ENCODE measurements around the gene MORN5. TPM values are rescaled to one million over a fixed set of nuclear protein-coding genes. Genes with fewer than 3 reads are reported as not detected.
A peak's percentile ranks its signal among the peaks of the same experiment; 100 is the strongest.

The MORN5 gene
- total RNA-seq, 1 donor from 2014 or later, result not detected

DNA sequence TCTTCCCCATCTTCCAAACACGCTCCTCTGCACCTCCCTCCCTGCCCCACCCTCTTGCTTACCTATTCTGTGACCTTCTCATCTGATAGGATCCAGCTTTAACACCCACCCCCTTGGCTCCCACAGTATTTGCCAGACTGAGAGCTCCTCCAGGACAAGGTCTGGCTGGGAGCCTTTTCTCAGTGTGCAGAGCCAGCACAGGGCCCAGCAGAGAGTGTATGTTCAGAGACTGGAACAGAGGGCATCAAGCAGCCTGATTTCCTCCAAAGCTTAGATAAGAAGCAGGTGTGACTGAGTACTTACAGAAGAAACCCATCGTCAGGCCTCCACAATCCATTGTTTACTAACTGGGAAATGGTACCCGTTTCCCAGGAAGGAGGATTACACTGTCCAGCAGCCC, 42.4 kb downstream of the MORN5 start:
- no peak for DNase-seq (ENCODE audit: extremely low spot score, unreplicated experiment)
- Mint-ChIP-seq H3K27me3 (ENCODE audit: unreplicated experiment) (peaks cover 15% of the 10 kb centered on the region), H3K4me3 (ENCODE audit: unreplicated experiment) (no peak overlapping the region), H3K4me1 (ENCODE audit: unreplicated experiment) (peaks cover 25% of the 10 kb centered on the region), H3K36me3 (ENCODE audit: unreplicated experiment) (no peaks in the 10 kb centered on the region), H3K9me3 (ENCODE audit: unreplicated experiment) (no peaks in the 10 kb centered on the region), H3K27ac (ENCODE audit: unreplicated experiment) (no peak overlapping the region)
- TF ChIP-seq, protein P1, sequence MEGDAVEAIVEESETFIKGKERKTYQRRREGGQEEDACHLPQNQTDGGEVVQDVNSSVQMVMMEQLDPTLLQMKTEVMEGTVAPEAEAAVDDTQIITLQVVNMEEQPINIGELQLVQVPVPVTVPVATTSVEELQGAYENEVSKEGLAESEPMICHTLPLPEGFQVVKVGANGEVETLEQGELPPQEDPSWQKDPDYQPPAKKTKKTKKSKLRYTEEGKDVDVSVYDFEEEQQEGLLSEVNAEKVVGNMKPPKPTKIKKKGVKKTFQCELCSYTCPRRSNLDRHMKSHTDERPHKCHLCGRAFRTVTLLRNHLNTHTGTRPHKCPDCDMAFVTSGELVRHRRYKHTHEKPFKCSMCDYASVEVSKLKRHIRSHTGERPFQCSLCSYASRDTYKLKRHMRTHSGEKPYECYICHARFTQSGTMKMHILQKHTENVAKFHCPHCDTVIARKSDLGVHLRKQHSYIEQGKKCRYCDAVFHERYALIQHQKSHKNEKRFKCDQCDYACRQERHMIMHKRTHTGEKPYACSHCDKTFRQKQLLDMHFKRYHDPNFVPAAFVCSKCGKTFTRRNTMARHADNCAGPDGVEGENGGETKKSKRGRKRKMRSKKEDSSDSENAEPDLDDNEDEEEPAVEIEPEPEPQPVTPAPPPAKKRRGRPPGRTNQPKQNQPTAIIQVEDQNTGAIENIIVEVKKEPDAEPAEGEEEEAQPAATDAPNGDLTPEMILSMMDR (IDR thresholded peaks at IDR 0.05), result no peak

DNA sequence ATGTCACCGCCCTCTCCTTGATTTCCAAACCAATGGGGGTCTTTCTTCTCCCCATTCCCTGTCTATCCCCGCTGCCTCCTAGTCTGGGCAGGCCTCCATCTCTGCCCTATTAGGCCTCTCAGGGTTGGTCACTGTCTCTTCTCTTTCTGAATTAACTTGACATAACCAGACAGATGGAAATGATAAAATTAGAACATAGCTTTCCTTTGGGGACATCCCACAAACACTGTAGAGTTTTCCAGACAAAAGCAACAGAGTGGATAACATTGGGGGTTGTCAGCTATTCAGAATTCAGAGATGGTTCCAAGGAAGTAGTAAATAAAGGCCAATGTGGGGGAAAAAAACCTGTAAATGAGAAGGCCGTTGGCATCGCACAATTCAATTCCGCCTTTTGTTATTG, 44.3 kb downstream of the MORN5 start:
- H3K4me3 Mint-ChIP-seq (ENCODE audit: unreplicated experiment), result no peak overlapping the region
- no peaks in the 10 kb centered on the region for H3K36me3 Mint-ChIP-seq (ENCODE audit: unreplicated experiment)
- H3K27ac Mint-ChIP-seq (ENCODE audit: unreplicated experiment), result no peak overlapping the region

DNA sequence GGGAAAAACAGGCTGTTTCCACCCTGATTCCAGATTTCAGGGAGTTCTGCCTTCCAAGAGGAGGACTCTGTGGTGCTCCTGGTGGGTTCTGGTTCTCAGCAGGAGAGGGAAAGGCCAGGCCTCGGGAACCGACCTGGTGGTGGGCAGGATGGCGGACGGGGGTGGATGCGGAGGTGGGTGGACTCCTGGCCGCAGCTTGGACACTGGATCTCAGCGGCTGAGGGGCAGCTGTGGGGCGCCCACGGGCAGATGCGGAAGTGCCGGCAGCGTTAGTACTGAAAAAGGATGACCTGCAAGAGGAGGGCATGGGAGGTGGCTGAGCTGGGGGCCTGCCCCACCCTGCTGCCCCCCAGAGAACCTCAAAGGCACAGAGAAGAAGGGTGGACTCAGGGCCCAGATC, 44.8 kb downstream of the MORN5 start:
- no peak overlapping the region for H3K4me3 Mint-ChIP-seq (ENCODE audit: unreplicated experiment)
- H3K27ac Mint-ChIP-seq (ENCODE audit: unreplicated experiment), result no peak overlapping the region
- peaks cover 28% of the 10 kb centered on the region for H3K4me1 Mint-ChIP-seq (ENCODE audit: unreplicated experiment)
- DNase-seq (ENCODE audit: extremely low spot score, unreplicated experiment), result no peak
- peaks cover 9% of the 10 kb centered on the region for H3K27me3 Mint-ChIP-seq (ENCODE audit: unreplicated experiment)
- H3K9me3 Mint-ChIP-seq (ENCODE audit: unreplicated experiment), result no peaks in the 10 kb centered on the region
- TF ChIP-seq, protein P1 (IDR thresholded peaks at IDR 0.05), result no peak
- no peaks in the 10 kb centered on the region for H3K36me3 Mint-ChIP-seq (ENCODE audit: unreplicated experiment)

More for the DNA sequence above, 44.3 kb downstream of the MORN5 start:
- Mint-ChIP-seq H3K4me1 (ENCODE audit: unreplicated experiment) (peaks cover 28% of the 10 kb centered on the region), H3K27me3 (ENCODE audit: unreplicated experiment) (peaks cover 9% of the 10 kb centered on the region), H3K9me3 (ENCODE audit: unreplicated experiment) (no peaks in the 10 kb centered on the region)
- TF ChIP-seq, protein P1 (IDR thresholded peaks at IDR 0.05), result no peak
- DNase-seq (ENCODE audit: extremely low spot score, unreplicated experiment), result no peak

DNA sequence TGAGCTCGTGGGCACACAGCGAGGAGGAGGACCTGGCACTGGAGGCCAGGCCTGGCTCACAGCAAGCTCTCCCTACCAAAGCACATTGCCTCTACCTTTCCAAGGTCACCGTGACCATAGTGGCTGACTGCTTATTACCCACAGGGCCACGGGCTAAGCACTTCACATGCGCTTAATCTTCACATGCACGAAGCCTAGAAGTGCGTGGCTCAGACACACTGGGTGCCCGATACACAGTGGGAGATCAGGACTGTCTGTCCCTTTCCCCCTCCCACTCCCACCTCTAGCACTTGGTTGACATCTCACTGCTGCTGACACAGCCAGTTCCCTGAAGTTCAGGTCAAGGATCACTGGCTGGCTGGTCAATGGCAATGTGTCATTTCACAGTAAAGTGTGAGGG, 45.5 kb downstream of the MORN5 start:
- H3K9me3 Mint-ChIP-seq (ENCODE audit: unreplicated experiment), result no peaks in the 10 kb centered on the region
- H3K4me3 Mint-ChIP-seq (ENCODE audit: unreplicated experiment), result no peak overlapping the region
- peaks cover 28% of the 10 kb centered on the region for H3K4me1 Mint-ChIP-seq (ENCODE audit: unreplicated experiment)
- TF ChIP-seq, protein P1 (IDR thresholded peaks at IDR 0.05), result no peak
- no peak overlapping the region for H3K27ac Mint-ChIP-seq (ENCODE audit: unreplicated experiment)
- H3K36me3 Mint-ChIP-seq (ENCODE audit: unreplicated experiment), result no peaks in the 10 kb centered on the region
- no peak for DNase-seq (ENCODE audit: extremely low spot score, unreplicated experiment)
- peaks cover 12% of the 10 kb centered on the region for H3K27me3 Mint-ChIP-seq (ENCODE audit: unreplicated experiment)

DNA sequence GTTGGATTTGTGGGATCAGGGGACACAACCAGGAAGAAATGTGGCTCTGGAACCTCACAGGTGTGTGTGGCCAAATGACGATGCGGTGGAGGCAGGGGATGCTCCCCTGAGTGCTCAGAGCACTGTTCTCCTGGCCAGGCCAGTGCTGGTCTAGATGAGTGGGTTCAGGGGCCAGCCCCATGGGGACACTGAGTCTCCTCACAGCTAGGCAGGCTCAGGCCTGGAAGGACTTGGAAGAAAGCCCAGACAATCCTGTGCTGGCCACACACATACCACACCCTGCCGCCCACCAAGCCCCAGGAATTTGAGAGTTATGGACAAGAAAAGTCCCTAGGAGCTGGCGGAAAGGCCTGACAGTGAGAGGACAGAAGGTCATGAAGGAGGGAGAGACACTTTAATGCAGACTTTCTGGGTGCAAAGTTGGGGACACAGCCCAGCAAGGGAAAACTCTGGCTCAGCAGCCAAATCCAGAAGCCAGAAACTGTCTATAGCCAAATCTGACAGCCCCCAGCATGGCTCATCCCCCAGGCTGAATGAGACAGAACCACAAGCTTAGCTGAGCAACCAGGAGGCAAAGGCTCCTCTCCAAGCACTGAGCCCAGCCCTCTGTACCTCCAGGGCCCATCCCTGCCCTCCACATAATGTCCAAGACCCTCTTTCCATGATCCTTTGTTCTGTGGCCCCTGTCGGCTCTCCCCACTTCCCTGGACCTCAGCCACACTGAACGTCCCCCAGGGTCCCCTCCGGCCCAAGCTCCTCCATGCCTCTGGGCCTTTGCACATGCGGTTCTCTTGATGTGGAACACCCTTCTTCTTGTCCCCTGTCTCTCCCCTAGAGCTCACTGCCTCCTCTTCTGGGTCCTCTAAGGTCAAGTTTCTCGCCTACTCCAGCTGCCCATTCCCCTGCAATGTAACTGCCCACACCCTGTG, 46.7 kb downstream of the MORN5 start:
- peak; percentile 90 for DNase-seq (ENCODE audit: extremely low spot score, unreplicated experiment)
- Mint-ChIP-seq H3K36me3 (ENCODE audit: unreplicated experiment) (no peaks in the 10 kb centered on the region), H3K4me1 (ENCODE audit: unreplicated experiment) (peaks cover 23% of the 10 kb centered on the region), H3K27me3 (ENCODE audit: unreplicated experiment) (peaks cover 23% of the 10 kb centered on the region), H3K27ac (ENCODE audit: unreplicated experiment) (peak overlapping the region; percentile 39), H3K4me3 (ENCODE audit: unreplicated experiment) (no peak overlapping the region), H3K9me3 (ENCODE audit: unreplicated experiment) (no peaks in the 10 kb centered on the region)
- TF ChIP-seq, protein P1 (IDR thresholded peaks at IDR 0.05), result no peak

All from osteocyte (in vitro differentiated cells).